Adipocyte (in vitro differentiated cells): ENCODE measurements around the gene PRKN.

Source experiments
- DNase-seq: peaks from one replicate; pipeline ENCODE4 v3.0.0-alpha.2; 2015; ENCODE audit warnings: low read depth
- H3K27me3 ChIP-seq: replicated peaks from 2 replicates; pipeline ENCODE4 v1.7.0; 2013; ENCODE audit warnings: mild to moderate bottlenecking, low read length, moderate library complexity; ENCODE audit not compliant: control insufficient read depth, insufficient read depth
- H3K36me3 ChIP-seq: 2 replicates; pipeline ENCODE4 v1.7.0; 2013; ENCODE audit warnings: low read length, mild to moderate bottlenecking, moderate library complexity; ENCODE audit not compliant: control insufficient read depth, insufficient read depth, severe bottlenecking
- H3K4me1 ChIP-seq: 2 replicates; pipeline ENCODE4 v1.7.0; 2013; ENCODE audit warnings: mild to moderate bottlenecking, low read length, moderate library complexity; ENCODE audit not compliant: control insufficient read depth, insufficient read depth
- H3K4me3 ChIP-seq: 2 replicates; pipeline ENCODE4 v1.7.0; 2013; ENCODE audit warnings: mild to moderate bottlenecking, low read length, moderate library complexity
- H3K9ac ChIP-seq: 2 replicates; pipeline ENCODE4 v1.7.0; 2013; ENCODE audit warnings: mild to moderate bottlenecking, low read length, moderate library complexity
- H3K9me3 ChIP-seq: 2 replicates; pipeline ENCODE4 v1.7.0; 2013; ENCODE audit warnings: mild to moderate bottlenecking, low read length, moderate library complexity; ENCODE audit not compliant: control insufficient read depth

PRKN gene

GRCh38 chr6:162078126-162078525, 649.4 kb downstream of the PRKN start:
- no peaks in the 10 kb centered on the region for H3K27me3 ChIP-seq
- peaks cover 4% of the 10 kb centered on the region for H3K9me3 ChIP-seq
- no peaks in the 10 kb centered on the region for H3K36me3 ChIP-seq
- H3K4me1 ChIP-seq: no peaks in the 10 kb centered on the region
- H3K9ac ChIP-seq: no peak overlapping the region
- no peak for DNase-seq
- H3K4me3 ChIP-seq: no peak overlapping the region

- Histone ChIP-seq H3K36me3 (no peaks in the 10 kb centered on the region), H3K9me3 (peaks cover 4% of the 10 kb centered on the region), H3K27me3 (no peaks in the 10 kb centered on the region), H3K9ac (no peak overlapping the region), H3K4me1 (no peaks in the 10 kb centered on the region), H3K4me3 (no peak overlapping the region)
- no peak for DNase-seq
Measured at GRCh38 chr6:162076816-162077215, 650.8 kb downstream of the PRKN start.

DNA sequence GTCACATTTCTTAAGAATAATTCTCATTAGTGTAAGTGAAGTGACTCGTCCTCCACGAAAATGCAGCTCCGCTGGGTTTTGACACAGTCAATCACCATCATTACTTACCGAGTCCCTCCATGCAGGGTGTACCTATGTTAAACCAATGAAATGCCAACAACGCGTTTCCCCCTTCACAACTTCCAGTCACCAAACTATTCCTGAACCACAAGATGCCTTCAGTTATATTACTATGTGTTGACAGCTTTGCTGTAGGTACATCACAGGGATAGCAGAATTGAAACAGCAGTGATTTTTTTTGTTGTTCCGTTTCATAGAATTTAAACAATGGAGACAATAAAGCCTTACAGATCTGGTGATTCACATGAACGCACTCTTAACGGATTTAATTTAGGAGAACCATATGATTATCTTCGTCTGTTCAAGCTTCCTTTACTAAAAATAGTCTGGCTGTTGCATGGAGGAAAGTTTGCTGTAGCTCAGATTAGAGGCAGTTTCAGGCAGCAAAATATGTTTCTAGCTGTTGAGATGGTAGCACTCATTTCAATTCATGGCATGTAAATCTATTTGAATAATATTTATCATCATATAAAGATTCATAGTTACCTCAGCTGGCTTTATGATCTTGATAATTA, 652.8 kb downstream of the PRKN start:
- Histone ChIP-seq H3K9me3 (no peaks in the 10 kb centered on the region), H3K36me3 (no peaks in the 10 kb centered on the region), H3K4me1 (no peaks in the 10 kb centered on the region), H3K27me3 (no peaks in the 10 kb centered on the region), H3K4me3 (no peak overlapping the region), H3K9ac (no peak overlapping the region)
- DNase-seq: no peak

DNA sequence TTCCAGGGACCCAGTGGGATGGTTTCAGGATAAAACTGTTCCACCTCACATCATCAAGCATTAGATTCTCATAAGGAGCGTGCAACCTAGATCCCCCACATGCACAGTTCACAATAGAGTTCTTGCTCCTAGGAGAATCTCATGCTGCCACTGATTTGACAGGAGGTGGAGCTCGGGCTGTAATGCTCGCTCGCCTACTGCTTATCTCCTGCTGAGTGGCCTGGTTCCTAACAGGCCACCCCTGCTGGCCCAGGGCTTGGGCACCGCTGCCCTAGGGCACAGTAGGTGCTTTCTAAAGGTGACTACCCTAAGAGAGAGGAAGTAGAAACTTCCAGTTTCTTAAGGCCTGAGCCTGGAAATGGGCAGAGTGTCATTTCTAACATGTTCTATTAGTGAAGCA, 656.9 kb downstream of the PRKN start:
- no peaks in the 10 kb centered on the region for H3K27me3 ChIP-seq
- no peak overlapping the region for H3K4me3 ChIP-seq
- no peaks in the 10 kb centered on the region for H3K4me1 ChIP-seq
- no peak overlapping the region for H3K9ac ChIP-seq
- no peaks in the 10 kb centered on the region for H3K36me3 ChIP-seq
- H3K9me3 ChIP-seq: peaks cover 6% of the 10 kb centered on the region
- no peak for DNase-seq

DNA sequence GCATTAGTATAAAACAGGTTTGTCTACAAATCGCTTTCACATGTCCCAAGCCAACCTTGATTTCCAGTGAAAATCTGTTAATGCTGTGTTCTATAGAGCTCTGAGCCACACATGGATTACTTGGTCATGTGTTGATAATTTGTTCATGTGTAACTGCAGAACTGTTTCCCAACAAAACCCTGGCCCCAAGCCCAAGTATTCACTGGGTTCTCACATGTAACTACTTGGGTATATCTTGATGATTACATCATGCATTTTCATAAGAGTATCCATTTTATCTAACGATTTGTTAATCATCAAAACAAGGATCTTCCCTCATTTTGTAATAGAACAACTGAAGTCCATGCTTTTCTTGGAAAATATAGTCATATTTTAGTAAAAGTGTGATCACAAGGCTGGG, 657.6 kb downstream of the PRKN start:
- no peaks in the 10 kb centered on the region for H3K4me1 ChIP-seq
- no peaks in the 10 kb centered on the region for H3K36me3 ChIP-seq
- H3K9me3 ChIP-seq: peaks cover 6% of the 10 kb centered on the region
- no peaks in the 10 kb centered on the region for H3K27me3 ChIP-seq
- H3K9ac ChIP-seq: no peak overlapping the region
- DNase-seq: no peak
- no peak overlapping the region for H3K4me3 ChIP-seq

DNA sequence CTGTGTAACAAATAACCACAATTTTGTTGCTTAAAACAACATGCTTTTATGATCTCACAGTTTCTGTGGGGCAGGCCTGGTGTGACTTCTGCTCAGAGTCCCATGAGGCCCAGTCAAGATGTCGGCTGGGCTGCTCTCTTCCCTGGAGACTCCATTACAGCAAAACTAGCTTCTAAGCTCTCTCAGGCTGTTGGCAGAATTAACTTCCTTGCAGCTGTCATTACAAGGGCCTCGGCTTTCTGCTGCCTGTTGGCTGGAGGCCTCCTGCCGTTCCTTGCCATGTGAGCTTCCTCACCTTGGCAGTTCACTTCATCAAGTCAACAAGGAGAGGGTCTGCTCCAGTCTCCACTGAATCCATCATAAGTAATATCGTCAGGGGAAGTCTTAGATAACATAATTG, 659.2 kb downstream of the PRKN start:
- Histone ChIP-seq H3K9me3 (peaks cover 6% of the 10 kb centered on the region), H3K4me3 (no peak overlapping the region), H3K36me3 (no peaks in the 10 kb centered on the region), H3K9ac (no peak overlapping the region), H3K27me3 (no peaks in the 10 kb centered on the region), H3K4me1 (no peaks in the 10 kb centered on the region)
- DNase-seq: no peak

GRCh38 chr6:162063666-162064065, 663.9 kb downstream of the PRKN start:
- H3K9me3 ChIP-seq: no peaks in the 10 kb centered on the region
- H3K9ac ChIP-seq: no peak overlapping the region
- H3K36me3 ChIP-seq: no peaks in the 10 kb centered on the region
- H3K27me3 ChIP-seq: no peaks in the 10 kb centered on the region
- peaks cover 5% of the 10 kb centered on the region for H3K4me1 ChIP-seq
- DNase-seq: no peak
- no peak overlapping the region for H3K4me3 ChIP-seq

DNA sequence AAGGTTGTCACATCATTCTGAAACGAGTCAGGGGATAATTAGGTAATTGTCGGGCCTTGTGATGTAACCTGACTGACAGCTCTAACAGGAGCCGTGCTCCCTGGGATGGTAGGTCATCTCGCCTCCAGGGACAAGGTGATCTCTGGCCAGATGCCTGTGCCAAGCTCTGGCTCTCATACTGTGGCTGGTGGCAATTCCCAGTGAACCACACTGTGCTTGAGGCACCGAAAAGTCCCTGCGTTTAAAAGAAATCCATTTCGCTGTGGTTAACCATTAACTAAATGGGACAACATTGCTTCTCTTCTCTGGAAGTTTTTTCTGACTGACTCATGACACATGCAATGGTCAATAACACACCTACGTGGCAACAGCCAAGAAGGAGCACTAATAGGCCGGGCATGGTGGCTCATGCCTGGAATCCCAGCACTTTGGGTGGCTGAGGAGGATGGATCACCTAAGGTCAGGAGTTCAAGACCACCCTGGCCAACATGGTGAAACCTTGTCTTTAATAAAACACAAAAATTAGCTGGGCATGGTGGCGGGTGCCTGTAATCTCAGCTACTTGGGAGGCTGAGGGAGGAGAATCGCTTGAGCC, 669.2 kb downstream of the PRKN start:
- no peaks in the 10 kb centered on the region for H3K27me3 ChIP-seq
- H3K36me3 ChIP-seq: no peaks in the 10 kb centered on the region
- H3K9ac ChIP-seq: no peak overlapping the region
- no peaks in the 10 kb centered on the region for H3K9me3 ChIP-seq
- H3K4me3 ChIP-seq: no peak overlapping the region
- H3K4me1 ChIP-seq: peaks cover 14% of the 10 kb centered on the region
- DNase-seq: no peak

DNA sequence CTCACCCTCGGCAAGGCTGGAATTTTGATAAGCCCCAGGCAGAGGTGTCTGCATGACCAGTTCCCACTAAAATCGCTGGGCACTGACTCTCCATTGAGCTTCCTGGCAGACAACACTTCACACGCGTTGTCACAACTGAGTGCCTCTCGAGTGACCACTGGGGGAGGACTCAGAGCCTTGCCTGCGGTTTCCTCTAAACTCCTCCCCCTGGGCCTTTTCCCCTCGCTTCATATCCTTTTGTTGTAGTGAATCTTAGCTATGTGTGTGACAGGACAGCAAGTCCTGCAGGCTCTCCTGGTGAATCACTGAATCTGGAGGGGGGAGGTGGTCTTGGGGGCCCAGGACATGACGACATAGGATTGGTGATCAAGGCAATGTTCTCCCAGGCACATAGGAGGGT, 670.8 kb downstream of the PRKN start:
- DNase-seq: peak; percentile 3

GRCh38 chr6:162056061-162056460, 671.5 kb downstream of the PRKN start:
- Histone ChIP-seq H3K4me1 (peaks cover 14% of the 10 kb centered on the region), H3K4me3 (no peak overlapping the region), H3K9me3 (no peaks in the 10 kb centered on the region), H3K36me3 (no peaks in the 10 kb centered on the region), H3K9ac (no peak overlapping the region), H3K27me3 (no peaks in the 10 kb centered on the region)
- no peak for DNase-seq

More for the DNA sequence above, 670.8 kb downstream of the PRKN start:
- Histone ChIP-seq H3K4me3 (peak overlapping the region; percentile 3), H3K9ac (no peak overlapping the region), H3K9me3 (no peaks in the 10 kb centered on the region), H3K4me1 (peaks cover 14% of the 10 kb centered on the region), H3K36me3 (no peaks in the 10 kb centered on the region), H3K27me3 (no peaks in the 10 kb centered on the region)

DNA sequence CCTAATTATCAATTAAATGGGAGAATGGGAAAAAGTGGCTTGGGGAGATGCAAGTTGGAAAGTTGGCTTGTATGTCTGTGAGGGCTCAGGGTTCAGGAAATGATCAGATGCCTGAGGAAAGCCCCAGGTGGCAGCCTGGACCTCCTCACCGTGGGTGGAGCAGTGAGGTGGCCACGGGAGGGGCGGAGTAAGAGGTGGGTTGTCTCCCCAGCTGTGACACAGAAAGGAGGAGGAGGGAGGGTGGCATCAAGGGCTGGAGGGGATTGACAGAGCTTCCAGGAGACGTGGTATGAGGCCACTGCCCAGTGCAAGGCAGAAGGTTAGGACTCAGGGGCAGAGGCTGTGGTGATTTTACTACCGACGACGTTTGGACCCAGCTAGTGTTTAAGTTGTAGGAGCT, 672.2 kb downstream of the PRKN start:
- Histone ChIP-seq H3K27me3 (no peaks in the 10 kb centered on the region), H3K36me3 (no peaks in the 10 kb centered on the region), H3K4me1 (peaks cover 14% of the 10 kb centered on the region), H3K4me3 (no peak overlapping the region), H3K9ac (no peak overlapping the region), H3K9me3 (no peaks in the 10 kb centered on the region)
- no peak for DNase-seq

DNA sequence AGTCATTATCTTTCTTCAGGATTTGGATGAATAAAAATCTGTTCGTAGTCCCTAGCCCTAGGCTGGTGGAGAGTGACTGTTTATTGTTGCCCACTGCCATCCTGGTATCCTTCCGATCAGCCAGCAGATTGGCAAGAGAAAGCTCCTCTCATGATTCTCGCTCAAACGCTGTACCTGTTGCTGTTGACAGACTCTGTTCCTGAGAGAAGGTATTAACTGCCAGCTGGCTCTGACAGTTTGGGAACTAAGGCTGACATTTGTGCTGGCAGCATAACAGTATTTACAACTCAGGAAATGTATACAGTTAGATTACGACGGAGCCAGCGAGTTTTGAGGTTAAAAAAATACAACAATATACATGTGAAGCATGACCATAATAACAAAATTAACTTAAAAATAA, 674.5 kb downstream of the PRKN start:
- H3K4me3 ChIP-seq: no peak overlapping the region
- H3K9me3 ChIP-seq: no peaks in the 10 kb centered on the region
- no peaks in the 10 kb centered on the region for H3K27me3 ChIP-seq
- no peaks in the 10 kb centered on the region for H3K36me3 ChIP-seq
- H3K9ac ChIP-seq: no peak overlapping the region
- H3K4me1 ChIP-seq: peaks cover 9% of the 10 kb centered on the region
- no peak for DNase-seq
